HepG2 (cell line): ENCODE results near the gene SLC6A6. TPM values are rescaled to one million over a fixed set of nuclear protein-coding genes. Genes with fewer than 3 reads are reported as not detected.

Experiments
- ERF ChIP-seq: IDR thresholded peaks from 2 replicates; pipeline ENCODE4 v1.6.1; 2018; ENCODE audit warnings: missing biosample characterization, missing genetic modification reagents
- FOSL2 ChIP-seq: sonication (generic); formaldehyde crosslinking; IDR thresholded peaks from 2 replicates; pipeline ENCODE4 v1.4.0; 2020; ENCODE audit warnings: missing genetic modification reagents
- FOXK2 ChIP-seq: fragments of 450-650 bp; IDR thresholded peaks from 2 replicates; pipeline ENCODE4 v1.6.1; 2016
- GZF1 ChIP-seq: sonication (generic); formaldehyde crosslinking; IDR thresholded peaks from 2 replicates; pipeline ENCODE4 v1.5.1; 2020; ENCODE audit warnings: mild to moderate bottlenecking, missing genetic modification reagents
- HES4 ChIP-seq: sonication (generic); formaldehyde crosslinking; IDR thresholded peaks from 2 replicates; pipeline ENCODE4 v1.9.0; 2021; ENCODE audit warnings: mild to moderate bottlenecking, missing genetic modification reagents, borderline replicate concordance
- HNRNPH1 ChIP-seq: fragments of 200-400 bp; formaldehyde crosslinking; optimal IDR thresholded peaks from 2 replicates; pipeline ENCODE3; 2017; ENCODE audit warnings: mild to moderate bottlenecking, low read depth, low read length
- MED13 ChIP-seq: sonication (generic); formaldehyde crosslinking; IDR thresholded peaks from 2 replicates; pipeline ENCODE4 v1.5.0; 2020; ENCODE audit warnings: missing genetic modification reagents
- NFE2L2 ChIP-seq: fragments of 150-350 bp; IDR thresholded peaks from 2 replicates; pipeline ENCODE4 v1.6.1; 2014; ENCODE audit warnings: low read length
- POLR2AphosphoS5 ChIP-seq: IDR thresholded peaks from 2 replicates; pipeline ENCODE4 v1.6.1; 2012; ENCODE audit warnings: low read depth, low read length
- PTBP1 ChIP-seq: fragments of 200-400 bp; formaldehyde crosslinking; IDR thresholded peaks from 2 replicates; pipeline ENCODE4 v1.6.1; 2018; ENCODE audit warnings: low read length, low read depth; ENCODE audit not compliant: poor library complexity, severe bottlenecking
- RAD51 ChIP-seq: fragments of 450-650 bp; IDR thresholded peaks from 2 replicates; pipeline ENCODE4 v1.6.1; 2016; ENCODE audit warnings: borderline replicate concordance
- SCMH1 ChIP-seq: sonication (generic); formaldehyde crosslinking; IDR thresholded peaks from 2 replicates; pipeline ENCODE4 v1.9.0; 2021; ENCODE audit warnings: missing genetic modification reagents, mild to moderate bottlenecking, borderline replicate concordance
- SP1 ChIP-seq, 2 experiments: fragments of 450-650 bp in 1 of 2; sonication (generic) in 1 of 2; formaldehyde crosslinking in 1 of 2; IDR thresholded peaks; 2 replicates each; pipeline versions ENCODE4 v1.4.0 to v1.6.1; 2016 to 2020; ENCODE audit warnings: missing genetic modification reagents in 1 of 2
- SP140L ChIP-seq: sonication (generic); formaldehyde crosslinking; IDR thresholded peaks from 2 replicates; pipeline ENCODE4 v1.4.0; 2020; ENCODE audit warnings: missing genetic modification reagents, borderline replicate concordance
- STAG1 ChIP-seq: sonication (generic); formaldehyde crosslinking; IDR thresholded peaks from 2 replicates; pipeline ENCODE4 v1.4.0; 2020; ENCODE audit warnings: missing genetic modification reagents
- WIZ ChIP-seq: sonication (generic); formaldehyde crosslinking; IDR thresholded peaks from 2 replicates; pipeline ENCODE4 v1.5.1; 2020; ENCODE audit warnings: mild to moderate bottlenecking, missing genetic modification reagents
- ZHX2 ChIP-seq, 2 experiments: sonication (generic) in 1 of 2; formaldehyde crosslinking in 1 of 2; IDR thresholded peaks; 2 replicates each; pipeline versions ENCODE4 v1.6.1 to v1.9.0; 2014 to 2022; ENCODE audit warnings: antibody characterized with exemption in 1 of 2, borderline replicate concordance in 1 of 2, inconsistent platforms in 1 of 2, low read depth in 1 of 2, missing genetic modification reagents in 1 of 2
- ZNF260 ChIP-seq: sonication (generic); formaldehyde crosslinking; IDR thresholded peaks from 2 replicates; pipeline ENCODE4 v1.4.0; 2020; ENCODE audit warnings: missing genetic modification reagents, low read depth, mild to moderate bottlenecking, borderline replicate concordance
- ZNF687 ChIP-seq: sonication (generic); formaldehyde crosslinking; IDR thresholded peaks from 2 replicates; pipeline ENCODE4 v1.5.1; 2020; ENCODE audit warnings: mild to moderate bottlenecking, missing genetic modification reagents, moderate library complexity
- polyA plus RNA-seq, 8 experiments: library from polyadenylated mRNA; depleted of rRNA in 3 of 8; stranded (reverse) in 7 of 8; unstranded in 1 of 8; fragments of >200 nt; fragmentation: Illumina TruSeq in 4 of 8; extraction: Trizol in 4 of 8; gene quantifications; 2 replicates each; pipeline versions ENCODE4 v1.2.1 to v1.2.3, GENCODE V29; 2011 to 2016; ENCODE audit warnings: low read depth in 4 of 8, missing spikeins in 1 of 8, mixed read lengths in 1 of 8; ENCODE audit not compliant: insufficient read depth in 1 of 8
- total RNA-seq, 5 experiments: library from RNA; depleted of rRNA; stranded (reverse); fragments of >200 nt; fragmentation: Illumina TruSeq; extraction: Trizol; gene quantifications; 2 replicates each; pipeline ENCODE4 v1.2.3, GENCODE V29; 2016; ENCODE audit warnings: low read depth in 1 of 5

Gene SLC6A6
- total and polyA plus RNA-seq, 2 of the 13 experiments (the other 11 are each of a cell fraction or from before 2014, with no cell fraction given): 14.1 to 20.7 TPM

GRCh38 chr3:14508966-14509795 lies 106.8 kb downstream of the SLC6A6 start (continued):
- TF ChIP-seq ZHX2 (IDR thresholded peaks at IDR 0.05; ENCODE audit: low read depth): no peak
- no peak for TF ChIP-seq ZHX2 (CRISPR knock-in tag; IDR thresholded peaks at IDR 0.05; ENCODE audit: borderline replicate concordance)
- no peak for TF ChIP-seq FOSL2 (CRISPR knock-in tag)
- no peak for TF ChIP-seq WIZ (CRISPR knock-in tag)
- TF ChIP-seq NFE2L2: no peak
- TF ChIP-seq MED13 (CRISPR knock-in tag): no peak
- no peak for TF ChIP-seq ZNF260 (CRISPR knock-in tag)
- TF ChIP-seq STAG1 (CRISPR knock-in tag): peak; percentile 73
- TF ChIP-seq SCMH1 (CRISPR knock-in tag): no peak
- no peak for TF ChIP-seq ERF (CRISPR knock-in tag)
- TF ChIP-seq SP140L (CRISPR knock-in tag): no peak
- TF ChIP-seq PTBP1: no peak
- TF ChIP-seq HES4 (CRISPR knock-in tag): no peak
- TF ChIP-seq FOXK2: no peak
- TF ChIP-seq SP1 (IDR thresholded peaks at IDR 0.05): no peak
- no peak for TF ChIP-seq SP1 (CRISPR knock-in tag; IDR thresholded peaks at IDR 0.05)
- TF ChIP-seq ZNF687: peak; percentile 31; the same call in 1 of the 2 replicates
- TF ChIP-seq HNRNPH1: no peak
- no peak for TF ChIP-seq POLR2AphosphoS5
- TF ChIP-seq RAD51: no peak
- TF ChIP-seq GZF1 (CRISPR knock-in tag): no peak
